HEK293T (cell line): ENCODE measurements around the gene UMAD1.
A peak's percentile ranks its signal among the peaks of the same experiment; 100 is the strongest.
"Not testable (repeated sequence)": the region's sequence is repeated elsewhere in the genome, so short reads cannot be mapped to it uniquely, and the experiment has no call there.

Experiments used
- CTCF ChIA-PET: fragments of 350-600 bp; formaldehyde crosslinking; extraction: SDS; loops from one replicate; lab custom pipeline; 2021; ENCODE audit warnings: antibody characterized with exemption, inconsistent platforms; lab: Yijun Ruan, JAX
- POLR2A ChIA-PET: fragments of 350-600 bp; formaldehyde crosslinking; extraction: SDS; loops from one replicate; lab custom pipeline; 2020; ENCODE audit warnings: antibody characterized with exemption, inconsistent platforms; lab: Yijun Ruan, JAX
- DNase-seq: peaks from one replicate; pipeline ENCODE4 v3.0.0; 2012; ENCODE audit warnings: mixed read lengths; ENCODE audit errors: extremely low spot score
- ARNT ChIP-seq: fragments of 450-650 bp; IDR thresholded peaks from 2 replicates; pipeline ENCODE4 v1.6.1; 2017; ENCODE audit warnings: mild to moderate bottlenecking
- BHLHE40 ChIP-seq: fragments of 450-650 bp; IDR thresholded peaks from 2 replicates; pipeline ENCODE4 v1.6.1; 2016; ENCODE audit warnings: mild to moderate bottlenecking, moderate library complexity, borderline replicate concordance
- CTBP1 ChIP-seq: fragments of 450-650 bp; IDR thresholded peaks from 2 replicates; pipeline ENCODE4 v1.6.1; 2016; ENCODE audit warnings: borderline replicate concordance
- ELF4 ChIP-seq: fragments of 450-650 bp; IDR thresholded peaks from 2 replicates; pipeline ENCODE4 v1.6.1; 2017; ENCODE audit warnings: antibody characterized with exemption
- FOXA1 ChIP-seq: fragments of 450-650 bp; IDR thresholded peaks from 2 replicates; pipeline ENCODE4 v1.6.1; 2016; ENCODE audit warnings: mild to moderate bottlenecking
- FOXK2 ChIP-seq: fragments of 450-650 bp; IDR thresholded peaks from 2 replicates; pipeline ENCODE4 v1.6.1; 2016; ENCODE audit warnings: mild to moderate bottlenecking
- FOXM1 ChIP-seq: fragments of 450-650 bp; IDR thresholded peaks from 2 replicates; pipeline ENCODE4 v1.6.1; 2017; ENCODE audit warnings: mild to moderate bottlenecking, borderline replicate concordance
- HDGF ChIP-seq: fragments of 450-650 bp; IDR thresholded peaks from 2 replicates; pipeline ENCODE4 v1.6.1; 2017; ENCODE audit warnings: antibody characterized with exemption, borderline replicate concordance
- L3MBTL2 ChIP-seq: fragments of 450-650 bp; conservative IDR thresholded peaks from 2 replicates; pipeline ENCODE4 v1.6.1; 2016; ENCODE audit warnings: mild to moderate bottlenecking
- LEF1 ChIP-seq: fragments of 450-650 bp; IDR thresholded peaks from 2 replicates; pipeline ENCODE4 v1.6.1; 2017; ENCODE audit warnings: mild to moderate bottlenecking, borderline replicate concordance
- NFRKB ChIP-seq: fragments of 450-650 bp; IDR thresholded peaks from 2 replicates; pipeline ENCODE4 v1.6.1; 2016; ENCODE audit warnings: mild to moderate bottlenecking, moderate library complexity
- SP1 ChIP-seq: fragments of 450-650 bp; IDR thresholded peaks from 2 replicates; pipeline ENCODE4 v1.6.1; 2017
- SUZ12 ChIP-seq: fragments of 450-650 bp; IDR thresholded peaks from 2 replicates; pipeline ENCODE4 v1.6.1; 2016; ENCODE audit warnings: mild to moderate bottlenecking
- TARDBP ChIP-seq: fragments of 450-650 bp; IDR thresholded peaks from 2 replicates; pipeline ENCODE4 v1.6.1; 2016
- ZNF384 ChIP-seq: fragments of 450-650 bp; IDR thresholded peaks from 2 replicates; pipeline ENCODE4 v1.6.1; 2016
- TF ChIP-seq, protein P1 (sequence below): fragments of 450-650 bp; IDR thresholded peaks from 2 replicates; pipeline ENCODE4 v1.6.1; 2016

The UMAD1 gene

GRCh38 chr7:7793249-7793648 is 152.7 kb downstream of the UMAD1 start:
- POLR2A ChIA-PET, result no interaction called here
- CTCF ChIA-PET, result no interaction called here
- DNase-seq, result no peak
- no peak for TF ChIP-seq ARNT
- TF ChIP-seq, protein P1, sequence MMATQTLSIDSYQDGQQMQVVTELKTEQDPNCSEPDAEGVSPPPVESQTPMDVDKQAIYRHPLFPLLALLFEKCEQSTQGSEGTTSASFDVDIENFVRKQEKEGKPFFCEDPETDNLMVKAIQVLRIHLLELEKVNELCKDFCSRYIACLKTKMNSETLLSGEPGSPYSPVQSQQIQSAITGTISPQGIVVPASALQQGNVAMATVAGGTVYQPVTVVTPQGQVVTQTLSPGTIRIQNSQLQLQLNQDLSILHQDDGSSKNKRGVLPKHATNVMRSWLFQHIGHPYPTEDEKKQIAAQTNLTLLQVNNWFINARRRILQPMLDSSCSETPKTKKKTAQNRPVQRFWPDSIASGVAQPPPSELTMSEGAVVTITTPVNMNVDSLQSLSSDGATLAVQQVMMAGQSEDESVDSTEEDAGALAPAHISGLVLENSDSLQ, result no peak
- no peak for TF ChIP-seq ELF4
- TF ChIP-seq HDGF, result no peak
- TF ChIP-seq FOXK2, result no peak
- TF ChIP-seq BHLHE40, result no peak
- TF ChIP-seq TARDBP, result no peak
- no peak for TF ChIP-seq SUZ12
- TF ChIP-seq LEF1, result no peak

- POLR2A ChIA-PET, result no interaction called here
- CTCF ChIA-PET, result no interaction called here
- TF ChIP-seq CTBP1, result no peak
- DNase-seq, result no peak
These were observed 153.4 kb downstream of the UMAD1 start for GRCh38 chr7:7793921-7794320.

GRCh38 chr7:7795203-7795602 is 154.7 kb downstream of the UMAD1 start:
- CTCF ChIA-PET, result no interaction called here
- TF ChIP-seq ZNF384 (no peak), BHLHE40 (no peak), ARNT (no peak), CTBP1 (no peak), FOXK2 (no peak), L3MBTL2 (no peak), SUZ12 (no peak), NFRKB (no peak), FOXM1 (no peak), LEF1 (no peak), FOXA1 (no peak), HDGF (no peak), ELF4 (no peak), TARDBP (no peak), SP1 (no peak)
- TF ChIP-seq, protein P1, result no peak
- POLR2A ChIA-PET, result no interaction called here

DNA sequence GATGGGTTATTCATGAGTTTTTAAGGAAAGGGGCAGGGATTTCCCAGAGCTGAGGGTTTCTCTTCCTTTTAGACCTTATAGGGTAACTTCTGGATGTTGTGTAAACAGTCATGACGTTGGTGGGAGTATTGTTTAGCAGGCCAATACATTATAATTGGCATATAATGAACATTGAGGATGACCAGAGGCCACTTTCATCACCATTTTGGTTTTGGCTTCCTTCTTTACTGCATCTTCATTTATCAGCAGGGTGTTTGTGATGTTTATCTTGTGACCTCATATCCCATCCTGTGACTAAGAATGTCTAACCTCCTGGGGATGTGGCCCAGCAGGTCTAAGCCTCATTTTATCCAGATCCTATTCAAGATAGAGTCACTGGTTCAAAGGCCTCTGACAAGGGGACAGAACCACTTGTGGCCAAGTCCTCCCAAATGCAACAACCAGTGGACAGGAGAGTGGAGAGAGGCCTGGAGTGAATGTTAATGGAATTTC is 155.1 kb downstream of the UMAD1 start:
- CTCF ChIA-PET, result no interaction called here
- TF ChIP-seq, protein P1, result no peak
- 0 out of 2 replicates have a peak, but pooled peaks have one; percentile 22 for TF ChIP-seq CTBP1
- POLR2A ChIA-PET, result no interaction called here
- no peak for DNase-seq

More at GRCh38 chr7:7795203-7795602, 154.7 kb downstream of the UMAD1 start:
- no peak for DNase-seq

DNA sequence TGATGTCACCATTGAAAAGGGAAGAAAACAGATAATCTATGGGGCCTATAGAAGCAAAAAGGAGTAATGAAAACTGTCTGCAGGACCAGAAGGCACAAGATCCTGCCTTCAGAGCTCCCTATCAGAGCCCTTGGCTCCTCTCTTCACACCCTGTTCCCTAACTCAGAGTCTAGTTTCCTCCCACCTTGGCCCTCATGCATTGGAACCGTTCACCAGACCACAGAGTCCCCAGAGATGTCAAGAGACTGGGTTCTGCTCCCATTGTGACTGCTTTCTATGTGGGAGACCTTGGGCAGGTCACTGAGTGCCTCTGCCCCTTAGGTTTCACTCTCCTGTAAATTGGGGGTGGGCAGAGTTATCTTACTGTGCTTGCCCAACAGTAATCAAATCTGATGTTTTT is 158.0 kb downstream of the UMAD1 start:
- DNase-seq, result no peak
- POLR2A ChIA-PET, result no interaction called here
- CTCF ChIA-PET, result no interaction called here
- no peak for TF ChIP-seq SUZ12
- no peak for TF ChIP-seq LEF1
- no peak for TF ChIP-seq NFRKB
- no peak for TF ChIP-seq TARDBP
- TF ChIP-seq L3MBTL2, result no peak
- TF ChIP-seq CTBP1, result no peak
- no peak for TF ChIP-seq FOXM1
- TF ChIP-seq FOXK2, result no peak

- CTCF ChIA-PET, result no interaction called here
- no peak for DNase-seq
- no peak for TF ChIP-seq FOXA1
- TF ChIP-seq ARNT, result no peak
- TF ChIP-seq NFRKB, result no peak
- TF ChIP-seq FOXM1, result no peak
- no peak for TF ChIP-seq BHLHE40
- no peak for TF ChIP-seq SUZ12
These were observed 158.6 kb downstream of the UMAD1 start for GRCh38 chr7:7799138-7799537.

GRCh38 chr7:7802531-7802930 is 162.0 kb downstream of the UMAD1 start:
- ChIA-PET CTCF (no interaction called here), POLR2A (no interaction called here)
- no peak for TF ChIP-seq FOXK2
- TF ChIP-seq HDGF, result no peak
- TF ChIP-seq SP1, result no peak
- no peak for DNase-seq

More at GRCh38 chr7:7799138-7799537, 158.6 kb downstream of the UMAD1 start:
- POLR2A ChIA-PET, result no interaction called here

- POLR2A ChIA-PET, result no interaction called here
- CTCF ChIA-PET, result no interaction called here
- no peak for DNase-seq
- TF ChIP-seq CTBP1, result no peak
These were observed 163.2 kb downstream of the UMAD1 start for GRCh38 chr7:7803715-7804178.

- POLR2A ChIA-PET, result interaction anchor here (0.5 kb wide), 1 partner anchor 174 kb away, joined by 3 read pairs; no protein-coding TSS in a partner anchor
These were observed 164.3 kb downstream of the UMAD1 start for GRCh38 chr7:7804822-7805221.

More at GRCh38 chr7:7804822-7805221, 164.3 kb downstream of the UMAD1 start:
- CTCF ChIA-PET, DNase-seq: not testable (repeated sequence)
